Tibial artery (tissue), 4 donors: ENCODE measurements around the gene RASSF1.

Experiments
- DNase-seq, 2 donors: peaks; one replicate each; pipeline ENCODE4 v3.0.0-alpha.2; 2019
- H3K27ac ChIP-seq, 2 donors: fragments of 200-600 bp; sonication (generic) in 1 of 2; 1 replicate in 1 of 2; 2 replicates in 1 of 2; pipeline ENCODE4 v1.5.1; 2018 to 2019; ENCODE audit warnings: mild to moderate bottlenecking in 1 of 2
- H3K27me3 ChIP-seq, 2 donors: fragments of 200-600 bp; sonication (generic) in 1 of 2; one replicate each; pipeline versions ENCODE4 v1.5.1 to v1.6.0; 2016 to 2019
- H3K36me3 ChIP-seq, 3 donors: fragments of 200-600 bp; sonication (generic) in 2 of 3; one replicate each; pipeline ENCODE4 v1.5.1; 2016 to 2019; ENCODE audit warnings: mild to moderate bottlenecking in 2 of 3
- H3K4me1 ChIP-seq, 4 donors: fragments of 200-600 bp; sonication (generic) in 2 of 4; 1 replicate in 3 of 4; 2 replicates in 1 of 4; pipeline ENCODE4 v1.5.1; 2016 to 2019
- H3K4me3 ChIP-seq, 2 donors: fragments of 200-600 bp; sonication (generic) in 1 of 2; 1 replicate in 1 of 2; 2 replicates in 1 of 2; pipeline ENCODE4 v1.5.1; 2018 to 2019; ENCODE audit warnings: mild to moderate bottlenecking in 2 of 2
- H3K9me3 ChIP-seq, 3 donors: fragments of 200-600 bp; sonication (generic) in 1 of 3; one replicate each; pipeline ENCODE4 v1.5.1; 2016 to 2019
- intact Hi-C: fragments of 100-400 bp; cut with DNase I; formaldehyde crosslinking; loops from one replicate; pipeline ENCODE4 v1.15.0; 2023; ENCODE audit warnings: low total_unique reads
- TF ChIP-seq, protein P1 (sequence below), 2 experiments: fragments of 200-600 bp in 1 of 2; fragments of 450-650 bp in 1 of 2; IDR thresholded peaks; one replicate each; pipeline ENCODE4 v1.5.1; 2017 to 2019; ENCODE audit warnings: antibody characterized with exemption in 2 of 2, mild to moderate bottlenecking in 1 of 2, moderate library complexity in 1 of 2

Gene RASSF1

DNA sequence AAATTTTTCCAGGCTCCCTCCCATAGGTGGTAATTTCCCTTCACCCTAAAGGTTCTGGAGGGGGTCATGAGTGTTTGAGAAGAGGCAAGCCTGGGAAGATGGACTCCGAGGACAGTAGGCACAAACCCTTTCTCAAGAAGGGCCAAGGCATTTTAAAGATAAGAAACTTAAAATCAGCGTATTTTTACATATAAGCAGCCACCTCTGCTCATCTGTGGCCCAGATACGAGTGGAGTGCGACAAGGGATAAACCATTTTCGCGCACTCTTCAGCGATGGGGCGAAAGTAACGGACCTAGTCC, 539 bp downstream of the RASSF1 start:
- Histone ChIP-seq H3K27ac (peak overlapping the region; percentile 98 to 99), H3K36me3 (no peaks in the 10 kb centered on the region), H3K4me3 (peak overlapping the region; percentile 55 to 62), H3K27me3 (no peaks in the 10 kb centered on the region), H3K4me1 (peaks cover 0 to 59% (median 43%) of the 10 kb centered on the region in 4 donors), H3K9me3 (no peaks in the 10 kb centered on the region)
- DNase-seq, result no peak
- intact Hi-C loops, result loop anchor here (10.0 kb wide), 1 partner anchor 1635 kb away; the partner anchor contains the start of genes ABHD14A and ABHD14B
- TF ChIP-seq, protein P1, sequence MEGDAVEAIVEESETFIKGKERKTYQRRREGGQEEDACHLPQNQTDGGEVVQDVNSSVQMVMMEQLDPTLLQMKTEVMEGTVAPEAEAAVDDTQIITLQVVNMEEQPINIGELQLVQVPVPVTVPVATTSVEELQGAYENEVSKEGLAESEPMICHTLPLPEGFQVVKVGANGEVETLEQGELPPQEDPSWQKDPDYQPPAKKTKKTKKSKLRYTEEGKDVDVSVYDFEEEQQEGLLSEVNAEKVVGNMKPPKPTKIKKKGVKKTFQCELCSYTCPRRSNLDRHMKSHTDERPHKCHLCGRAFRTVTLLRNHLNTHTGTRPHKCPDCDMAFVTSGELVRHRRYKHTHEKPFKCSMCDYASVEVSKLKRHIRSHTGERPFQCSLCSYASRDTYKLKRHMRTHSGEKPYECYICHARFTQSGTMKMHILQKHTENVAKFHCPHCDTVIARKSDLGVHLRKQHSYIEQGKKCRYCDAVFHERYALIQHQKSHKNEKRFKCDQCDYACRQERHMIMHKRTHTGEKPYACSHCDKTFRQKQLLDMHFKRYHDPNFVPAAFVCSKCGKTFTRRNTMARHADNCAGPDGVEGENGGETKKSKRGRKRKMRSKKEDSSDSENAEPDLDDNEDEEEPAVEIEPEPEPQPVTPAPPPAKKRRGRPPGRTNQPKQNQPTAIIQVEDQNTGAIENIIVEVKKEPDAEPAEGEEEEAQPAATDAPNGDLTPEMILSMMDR (IDR thresholded peaks at IDR 0.05), result no peak

DNA sequence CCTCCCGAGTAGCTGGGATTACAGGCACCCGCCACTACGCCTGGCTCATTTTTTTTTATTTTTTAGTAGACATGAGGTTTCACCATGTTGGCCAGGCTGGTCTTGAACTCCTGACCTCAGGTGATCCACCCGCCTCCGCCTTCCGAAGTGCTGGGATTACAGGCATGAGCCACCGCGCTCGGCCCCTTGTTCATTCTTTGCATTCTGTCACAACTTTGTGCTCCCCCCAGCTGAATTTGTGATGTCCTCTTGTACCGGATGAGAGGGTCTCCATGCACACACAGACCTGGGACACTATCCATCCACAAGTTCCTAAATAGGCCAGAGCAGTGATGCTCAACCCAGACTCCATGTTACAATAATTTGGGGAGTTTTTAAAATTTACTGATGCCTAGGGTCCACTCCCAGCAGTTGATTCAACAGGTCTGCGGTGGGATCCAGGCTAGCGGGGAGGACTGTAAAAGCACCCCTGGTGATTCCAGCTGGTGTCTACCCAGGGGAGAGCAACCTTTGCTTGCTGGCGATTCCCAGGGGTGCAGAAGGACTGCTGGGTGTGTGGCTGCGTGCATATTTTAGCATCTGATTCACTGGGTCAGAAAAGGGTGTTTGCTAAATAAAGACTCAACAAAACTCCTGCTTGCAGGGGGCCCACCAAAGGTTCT, 1.0 kb downstream of the RASSF1 start:
- H3K27ac ChIP-seq, result peak overlapping the region; percentile 98 to 99
- TF ChIP-seq, protein P1 (IDR thresholded peaks at IDR 0.05), result no peak
- DNase-seq, result no peak
- no peaks in the 10 kb centered on the region for H3K9me3 ChIP-seq
- intact Hi-C loops, result loop anchor here (10.0 kb wide), 1 partner anchor 1635 kb away; the partner anchor contains the start of genes ABHD14A and ABHD14B
- H3K4me1 ChIP-seq, result peaks cover 0 to 60% (median 46%) of the 10 kb centered on the region in 4 donors
- peak overlapping the region; percentile 55 to 62 for H3K4me3 ChIP-seq
- no peaks in the 10 kb centered on the region for H3K27me3 ChIP-seq
- H3K36me3 ChIP-seq, result no peaks in the 10 kb centered on the region

DNA sequence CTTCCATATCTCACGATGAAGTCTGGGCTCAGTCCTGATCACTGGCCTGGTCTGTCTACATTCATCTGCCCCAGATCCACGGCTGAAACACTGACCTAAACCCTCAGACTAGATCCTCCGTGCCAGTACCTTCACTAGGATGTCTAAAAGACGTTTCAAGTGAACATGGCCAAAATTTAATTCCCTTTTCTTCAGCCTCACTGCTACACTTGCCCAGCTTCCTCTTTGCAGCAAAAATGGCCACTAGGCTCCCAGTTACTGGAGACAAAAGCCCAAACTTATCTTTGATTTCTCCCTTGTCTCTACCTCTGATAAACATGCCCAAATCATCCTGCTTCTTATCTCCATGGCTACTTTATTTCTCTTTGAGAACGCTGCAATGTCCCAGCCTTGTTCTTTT, 1.7 kb downstream of the RASSF1 start:
- Histone ChIP-seq H3K9me3 (no peaks in the 10 kb centered on the region), H3K36me3 (no peaks in the 10 kb centered on the region), H3K4me1 (peaks cover 0 to 67% (median 52%) of the 10 kb centered on the region in 4 donors), H3K27me3 (no peaks in the 10 kb centered on the region), H3K4me3 (no peak overlapping the region), H3K27ac (peak overlapping the region; percentile 98 to 99)
- DNase-seq, result no peak
- TF ChIP-seq, protein P1 (IDR thresholded peaks at IDR 0.05), result no peak
- intact Hi-C loops, result no loop called here

DNA sequence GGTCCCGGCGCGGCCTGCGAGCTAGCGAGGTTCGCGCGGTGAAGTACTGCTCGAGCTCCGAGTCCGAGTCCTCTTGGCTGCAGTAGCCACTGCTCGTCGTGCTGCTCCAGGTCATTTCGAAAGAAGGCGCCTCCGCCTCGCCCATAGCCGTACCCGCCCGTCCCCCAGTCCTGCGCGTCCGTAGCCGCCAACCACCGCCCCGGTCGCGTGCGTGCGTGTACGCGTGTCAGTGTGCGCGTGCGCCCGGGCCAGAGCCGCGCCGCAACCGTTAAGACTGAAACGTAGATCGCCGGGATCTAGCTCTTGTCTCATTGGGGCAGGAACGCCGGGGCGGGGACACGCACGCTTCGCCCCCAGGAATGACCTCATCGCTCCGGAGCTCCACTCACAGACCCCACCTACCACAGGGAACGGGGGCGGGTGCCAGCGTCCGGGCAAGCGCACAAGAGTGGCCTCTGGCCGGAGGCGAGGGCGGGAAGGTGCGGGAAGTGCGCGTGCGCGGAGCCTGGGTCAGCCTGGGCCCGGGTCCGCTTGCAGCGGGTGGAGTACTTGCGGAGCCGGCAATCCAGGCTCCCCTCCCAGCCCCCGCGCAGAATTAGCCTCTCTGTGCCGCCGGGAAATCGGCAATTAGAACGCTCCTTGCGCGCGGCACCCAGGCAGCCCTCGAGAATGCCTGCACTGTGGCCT, 3.3 kb downstream of the RASSF1 start:
- Histone ChIP-seq H3K9me3 (no peaks in the 10 kb centered on the region), H3K4me1 (peaks cover 0 to 80% (median 59%) of the 10 kb centered on the region in 4 donors), H3K27ac (peak overlapping the region; percentile 98 to 99), H3K27me3 (no peaks in the 10 kb centered on the region), H3K36me3 (peaks cover 0 to 2% (median under 1%) of the 10 kb centered on the region in 3 donors), H3K4me3 (peak overlapping the region; percentile 87 to 94)
- DNase-seq, result peak; percentile 99 to 100
- TF ChIP-seq, protein P1 (IDR thresholded peaks at IDR 0.05), result no peak
- intact Hi-C loops, result no loop called here

DNA sequence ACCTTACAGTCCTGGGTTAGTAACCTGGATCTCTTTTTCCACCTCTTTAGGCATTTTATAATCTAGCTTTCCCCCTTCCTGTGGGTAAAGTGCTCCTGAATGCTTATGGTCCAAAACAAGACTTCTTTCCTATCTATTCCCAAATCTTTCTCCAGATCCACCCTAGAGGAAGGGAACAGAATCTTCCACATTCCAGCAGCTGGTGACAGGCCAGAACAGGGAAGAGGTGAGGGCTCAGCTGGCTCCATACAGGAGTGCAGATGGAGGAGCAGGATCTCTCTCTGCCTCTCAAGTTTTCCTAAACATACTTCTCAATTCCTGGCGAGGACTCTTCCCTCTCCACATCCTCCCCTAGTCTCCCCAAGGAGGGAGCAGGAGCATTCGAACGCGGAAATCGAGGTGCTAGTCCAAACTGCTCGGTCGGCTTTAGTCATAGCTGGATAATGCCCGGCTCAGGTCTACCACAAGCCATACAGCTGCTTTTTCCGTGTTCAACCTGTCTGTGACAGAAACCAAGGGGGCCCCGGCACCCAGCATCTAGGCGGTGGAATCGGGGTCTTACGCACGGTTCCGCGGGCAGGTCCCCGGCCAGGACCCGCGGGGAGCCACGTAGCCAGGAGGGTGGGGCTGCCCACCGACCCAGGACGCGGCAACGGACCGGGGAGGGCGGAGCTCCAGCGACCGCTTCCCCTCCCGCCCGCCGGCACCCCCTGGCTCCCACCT, 4.0 kb downstream of the RASSF1 start:
- no peak for DNase-seq
- Histone ChIP-seq H3K36me3 (peaks cover 4 to 9% (median 8%) of the 10 kb centered on the region in 3 donors), H3K27ac (peak overlapping the region; percentile 98 to 99), H3K9me3 (no peaks in the 10 kb centered on the region), H3K4me3 (peak overlapping the region; percentile 87 to 94), H3K4me1 (peaks cover 0 to 78% (median 58%) of the 10 kb centered on the region in 4 donors), H3K27me3 (no peaks in the 10 kb centered on the region)
- intact Hi-C loops, result no loop called here
- TF ChIP-seq, protein P1 (IDR thresholded peaks at IDR 0.05), result no peak
